HUES64 (cell line): ENCODE results near the gene TMEM43.

Source experiments
- H3K27ac ChIP-seq: 2 replicates; pipeline ENCODE4 v1.7.0; 2013; ENCODE audit warnings: low read depth, low read length, inconsistent platforms
- H3K27me3 ChIP-seq: 2 replicates; pipeline ENCODE4 v1.6.1; 2013; ENCODE audit warnings: mild to moderate bottlenecking, low read length; ENCODE audit not compliant: insufficient read depth
- H3K36me3 ChIP-seq: 2 replicates; pipeline ENCODE4 v1.6.1; 2013; ENCODE audit warnings: mild to moderate bottlenecking, low read length; ENCODE audit not compliant: insufficient read depth
- H3K4me1 ChIP-seq: 2 replicates; pipeline ENCODE4 v1.6.1; 2013; ENCODE audit warnings: mild to moderate bottlenecking, low read length, moderate library complexity; ENCODE audit not compliant: insufficient read depth
- H3K4me3 ChIP-seq: 2 replicates; pipeline ENCODE4 v1.5.1; 2013; ENCODE audit warnings: mild to moderate bottlenecking, low read length, moderate library complexity
- H3K9ac ChIP-seq: 2 replicates; pipeline ENCODE4 v1.6.1; 2013; ENCODE audit warnings: mild to moderate bottlenecking, low read depth, low read length
- H3K9me3 ChIP-seq: 2 replicates; pipeline ENCODE4 v1.6.1; 2013; ENCODE audit warnings: low read depth, low read length; ENCODE audit not compliant: insufficient read depth
- WGBS: fragments of 150-250, 120-280 bp; methylation state at CpG from one replicate; pipeline ENCODE4 v1.1.7; 2013; ENCODE audit warnings: missing lambda C conversion rate; 5-methylcytosine and 5-hydroxymethylcytosine counted together

The TMEM43 gene

DNA sequence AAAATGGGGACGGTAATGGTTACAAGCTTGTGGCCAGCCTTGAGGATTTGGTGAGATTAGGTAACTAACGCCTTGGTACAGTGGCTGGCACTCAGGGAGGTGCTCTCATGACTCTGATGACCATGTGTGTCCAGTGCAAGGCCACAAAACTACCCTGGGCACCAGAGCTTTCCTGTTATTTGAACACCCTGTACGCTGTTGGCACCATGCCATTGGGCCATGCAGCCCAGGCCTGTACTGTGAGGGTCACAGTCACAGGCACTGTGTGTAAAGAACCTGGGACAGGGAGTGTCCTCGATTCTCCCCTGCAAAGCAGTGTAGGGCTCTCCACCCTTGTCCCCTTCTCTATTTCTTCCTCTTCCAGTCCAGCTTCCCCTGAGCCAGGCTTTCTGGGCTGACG, 6.3 kb downstream of the TMEM43 start:
- Histone ChIP-seq H3K9ac (no peak overlapping the region), H3K36me3 (peaks cover 84% of the 10 kb centered on the region), H3K27ac (no peak overlapping the region), H3K4me1 (peaks cover 3% of the 10 kb centered on the region; the same call in 1 of the 2 replicates), H3K9me3 (no peaks in the 10 kb centered on the region), H3K4me3 (no peak overlapping the region), H3K27me3 (no peaks in the 10 kb centered on the region)
- WGBS = 93% methylated on average over 5 of the region's 5 CpGs

DNA sequence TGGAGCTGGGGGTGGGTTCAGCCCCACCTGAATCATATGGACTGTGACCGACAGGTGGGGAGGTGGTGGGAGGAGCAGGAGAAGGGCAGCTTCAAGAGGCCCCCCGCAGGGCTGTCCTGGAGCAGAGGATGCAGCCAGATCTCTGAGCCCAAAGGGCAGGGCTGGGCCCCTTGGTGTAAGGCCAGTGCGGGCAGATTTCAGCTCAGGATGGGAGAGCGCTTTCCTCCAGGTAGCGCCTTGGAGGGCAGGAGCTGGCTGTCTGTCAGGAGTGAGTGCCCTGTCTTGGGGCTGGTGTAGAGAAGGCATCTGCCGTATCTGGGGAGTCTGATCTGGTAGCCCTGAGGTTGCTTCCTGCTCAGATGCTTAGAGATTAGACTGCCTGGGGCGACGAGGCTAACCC, 7.3 kb downstream of the TMEM43 start:
- Histone ChIP-seq H3K27me3 (no peaks in the 10 kb centered on the region), H3K36me3 (peaks cover 92% of the 10 kb centered on the region), H3K9me3 (no peaks in the 10 kb centered on the region), H3K9ac (no peak overlapping the region), H3K4me1 (no peaks in the 10 kb centered on the region), H3K4me3 (no peak overlapping the region), H3K27ac (no peak overlapping the region)
- WGBS = 95% methylated on average over 8 of the region's 8 CpGs

DNA sequence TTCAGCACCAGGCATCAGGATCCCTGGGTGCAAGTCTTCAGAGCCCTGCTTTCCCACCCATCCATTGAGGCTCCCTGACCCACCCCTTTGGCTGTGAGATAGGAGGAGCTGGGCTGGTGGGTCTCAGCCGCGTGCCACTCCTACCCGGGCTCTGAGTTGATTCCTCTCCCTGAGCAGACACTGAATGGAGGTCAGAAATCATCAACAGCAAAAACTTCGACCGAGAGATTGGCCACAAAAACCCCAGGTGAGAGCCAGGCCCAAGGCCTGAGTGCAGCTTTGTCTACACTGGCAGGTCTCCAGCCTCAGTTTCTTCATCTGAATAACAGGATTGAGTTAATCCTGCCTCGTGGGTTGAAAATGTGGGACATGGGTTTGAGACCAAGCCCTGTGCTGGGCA, 7.8 kb downstream of the TMEM43 start:
- H3K4me1 ChIP-seq = no peaks in the 10 kb centered on the region
- H3K27ac ChIP-seq = no peak overlapping the region
- peaks cover 93% of the 10 kb centered on the region for H3K36me3 ChIP-seq
- no peaks in the 10 kb centered on the region for H3K27me3 ChIP-seq
- no peaks in the 10 kb centered on the region for H3K9me3 ChIP-seq
- H3K4me3 ChIP-seq = no peak overlapping the region
- WGBS = 87% methylated on average over 6 of the region's 6 CpGs
- no peak overlapping the region for H3K9ac ChIP-seq

DNA sequence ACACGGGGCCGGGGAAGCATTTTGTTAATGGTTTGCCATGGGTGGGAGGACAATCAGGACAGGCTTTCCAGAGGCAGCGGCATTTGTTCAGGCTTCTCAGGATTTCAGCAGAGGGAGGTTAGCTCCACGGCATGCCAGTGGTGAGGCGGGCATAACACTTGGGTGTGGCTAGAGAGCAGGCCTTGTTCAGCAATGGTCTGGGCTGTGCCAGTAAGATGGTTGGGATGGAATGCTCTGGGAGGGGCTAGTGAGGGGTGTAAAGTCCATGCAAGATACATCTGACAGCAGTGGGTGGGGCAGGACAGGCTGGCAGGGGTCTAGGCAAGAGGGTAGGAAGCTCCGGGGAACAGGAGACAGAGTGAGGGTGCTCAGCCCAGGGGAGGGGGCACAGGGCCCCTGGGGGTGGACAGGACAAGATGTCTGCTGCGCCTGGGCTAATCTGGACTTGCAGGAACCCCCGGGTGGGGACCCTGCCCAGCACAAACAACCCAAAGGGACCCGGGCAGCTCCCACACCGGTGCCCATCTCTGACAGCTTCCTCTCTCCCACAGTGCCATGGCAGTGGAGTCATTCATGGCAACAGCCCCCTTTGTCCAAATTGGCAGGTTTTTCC, 8.4 kb downstream of the TMEM43 start:
- H3K9ac ChIP-seq = no peak overlapping the region
- H3K4me3 ChIP-seq = no peak overlapping the region
- H3K27ac ChIP-seq = no peak overlapping the region
- 95% methylated on average over 10 of the region's 10 CpGs for WGBS
- no peaks in the 10 kb centered on the region for H3K4me1 ChIP-seq
- no peaks in the 10 kb centered on the region for H3K27me3 ChIP-seq
- H3K9me3 ChIP-seq = no peaks in the 10 kb centered on the region
- H3K36me3 ChIP-seq = peaks cover 91% of the 10 kb centered on the region

DNA sequence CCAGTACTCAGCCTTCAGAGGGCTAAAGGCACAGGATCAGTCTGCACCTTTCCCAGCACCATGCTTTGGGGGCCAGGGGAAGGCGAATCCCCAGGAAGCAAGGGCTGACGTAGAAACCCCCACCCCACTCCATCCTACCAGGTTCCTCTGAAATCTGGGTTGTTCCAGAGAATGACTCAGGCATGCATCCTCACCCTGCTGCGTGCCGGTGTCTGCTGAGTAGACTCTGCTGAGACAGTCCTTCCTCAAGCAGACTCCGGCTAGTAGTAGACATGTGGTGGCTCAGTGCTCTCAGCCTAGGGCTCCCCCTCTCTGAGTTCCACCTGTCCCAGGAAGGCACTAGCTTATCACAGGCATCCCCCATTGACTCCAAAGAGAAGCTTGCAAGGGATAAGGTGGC, 9.0 kb downstream of the TMEM43 start:
- Histone ChIP-seq H3K27me3 (no peaks in the 10 kb centered on the region), H3K4me1 (no peaks in the 10 kb centered on the region), H3K36me3 (peaks cover 91% of the 10 kb centered on the region), H3K9ac (no peak overlapping the region), H3K9me3 (no peaks in the 10 kb centered on the region), H3K27ac (no peak overlapping the region), H3K4me3 (no peak overlapping the region)
- WGBS = 93% methylated on average over 5 of the region's 5 CpGs

DNA sequence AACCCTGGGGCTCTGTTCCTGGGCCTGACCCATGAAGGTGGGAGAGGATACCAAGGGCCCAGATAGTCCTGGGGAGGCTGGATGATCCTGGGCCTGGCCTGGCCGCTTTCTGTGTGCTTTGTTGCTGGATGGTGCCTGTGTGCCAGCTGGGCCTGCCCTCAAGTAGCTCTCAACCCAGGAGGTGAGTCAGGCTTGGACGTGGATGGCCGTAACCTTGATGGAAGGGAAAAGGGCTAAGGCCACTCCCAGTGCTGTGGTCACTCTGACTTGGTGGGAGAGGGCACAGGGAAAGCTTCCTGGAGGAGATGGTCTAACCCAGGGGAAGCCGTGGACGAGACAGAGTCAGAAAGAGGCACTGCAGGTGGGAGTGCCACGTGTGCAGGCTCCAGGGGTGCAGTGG, 9.4 kb downstream of the TMEM43 start:
- WGBS = 93% methylated on average over 6 of the region's 6 CpGs
- peaks cover 92% of the 10 kb centered on the region for H3K36me3 ChIP-seq

DNA sequence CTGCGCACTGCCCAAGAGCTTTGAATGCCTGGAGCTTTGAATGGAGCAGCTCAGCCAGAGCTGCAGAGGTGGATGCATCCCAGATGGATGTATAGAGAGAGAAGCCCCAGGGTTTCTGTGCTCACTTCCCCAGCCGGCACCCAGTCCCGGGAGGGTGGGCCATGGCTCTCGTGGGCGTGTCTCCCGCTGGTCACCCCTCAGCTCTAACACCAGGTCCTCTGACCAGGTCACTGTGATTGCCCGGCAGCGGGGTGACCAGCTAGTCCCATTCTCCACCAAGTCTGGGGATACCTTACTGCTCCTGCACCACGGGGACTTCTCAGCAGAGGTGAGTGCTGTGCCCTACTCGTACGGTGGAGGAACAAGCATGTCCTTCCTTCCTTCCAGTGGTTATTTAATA, 10.7 kb downstream of the TMEM43 start:
- H3K36me3 ChIP-seq = peaks cover 84% of the 10 kb centered on the region
- H3K9ac ChIP-seq = no peak overlapping the region
- no peaks in the 10 kb centered on the region for H3K27me3 ChIP-seq
- H3K9me3 ChIP-seq = no peaks in the 10 kb centered on the region
- no peak overlapping the region for H3K4me3 ChIP-seq
- 96% methylated on average over 11 of the region's 11 CpGs for WGBS
- H3K27ac ChIP-seq = no peak overlapping the region
- no peaks in the 10 kb centered on the region for H3K4me1 ChIP-seq

More for the DNA sequence above, 9.4 kb downstream of the TMEM43 start:
- Histone ChIP-seq H3K4me1 (no peaks in the 10 kb centered on the region), H3K27ac (no peak overlapping the region), H3K9ac (no peak overlapping the region), H3K27me3 (no peaks in the 10 kb centered on the region), H3K9me3 (no peaks in the 10 kb centered on the region), H3K4me3 (no peak overlapping the region)

DNA sequence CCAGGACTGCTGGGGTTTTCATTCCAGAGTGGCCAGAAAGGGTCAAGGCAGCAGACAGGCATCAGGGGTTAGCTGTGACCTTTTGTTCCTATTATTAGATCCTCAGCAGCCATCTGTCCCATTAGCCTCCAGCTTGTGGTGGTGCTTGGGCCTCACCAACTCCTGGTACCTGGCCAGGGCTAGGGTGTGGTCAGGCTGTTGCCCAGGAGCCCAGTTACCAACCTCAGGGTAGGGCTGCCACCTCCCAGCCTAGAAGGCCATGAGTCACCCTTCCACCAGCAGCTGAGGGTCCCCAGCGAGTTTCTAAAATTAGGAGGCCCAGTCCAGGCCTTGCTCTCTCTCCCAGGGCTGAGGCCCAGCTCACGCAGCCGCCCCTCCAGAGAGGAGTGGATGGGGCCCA, 12.2 kb downstream of the TMEM43 start:
- H3K9ac ChIP-seq = no peak overlapping the region
- no peaks in the 10 kb centered on the region for H3K4me1 ChIP-seq
- H3K4me3 ChIP-seq = no peak overlapping the region
- H3K36me3 ChIP-seq = peaks cover 82% of the 10 kb centered on the region
- H3K27ac ChIP-seq = no peak overlapping the region
- WGBS = 91% methylated on average over 3 of the region's 3 CpGs
- H3K27me3 ChIP-seq = no peaks in the 10 kb centered on the region
- H3K9me3 ChIP-seq = no peaks in the 10 kb centered on the region

DNA sequence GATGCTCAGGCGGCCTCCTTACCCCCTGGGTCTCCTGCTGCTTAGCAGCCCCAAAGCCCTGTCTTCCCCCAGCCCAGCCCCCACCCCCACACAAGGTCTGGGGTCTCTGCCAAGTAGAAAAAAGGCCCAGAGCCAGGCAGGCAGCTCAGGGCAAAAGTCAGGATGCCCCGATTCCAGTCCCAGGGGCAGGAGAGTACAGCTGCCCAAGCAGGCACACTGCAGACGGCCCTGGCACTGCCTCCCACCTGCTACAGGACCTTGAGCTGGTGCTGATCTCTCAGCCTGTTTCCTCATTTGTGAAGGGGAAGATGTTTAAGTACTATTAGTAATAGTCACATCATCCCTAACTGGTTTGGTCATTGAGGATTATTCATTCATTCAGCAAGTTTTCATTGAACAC, 12.6 kb downstream of the TMEM43 start:
- Histone ChIP-seq H3K9me3 (no peaks in the 10 kb centered on the region), H3K27me3 (no peaks in the 10 kb centered on the region), H3K4me1 (peaks cover 2% of the 10 kb centered on the region; the same call in 1 of the 2 replicates), H3K9ac (no peak overlapping the region), H3K27ac (no peak overlapping the region), H3K4me3 (no peak overlapping the region), H3K36me3 (peaks cover 83% of the 10 kb centered on the region)
- 86% methylated on average over 3 of the region's 3 CpGs for WGBS

DNA sequence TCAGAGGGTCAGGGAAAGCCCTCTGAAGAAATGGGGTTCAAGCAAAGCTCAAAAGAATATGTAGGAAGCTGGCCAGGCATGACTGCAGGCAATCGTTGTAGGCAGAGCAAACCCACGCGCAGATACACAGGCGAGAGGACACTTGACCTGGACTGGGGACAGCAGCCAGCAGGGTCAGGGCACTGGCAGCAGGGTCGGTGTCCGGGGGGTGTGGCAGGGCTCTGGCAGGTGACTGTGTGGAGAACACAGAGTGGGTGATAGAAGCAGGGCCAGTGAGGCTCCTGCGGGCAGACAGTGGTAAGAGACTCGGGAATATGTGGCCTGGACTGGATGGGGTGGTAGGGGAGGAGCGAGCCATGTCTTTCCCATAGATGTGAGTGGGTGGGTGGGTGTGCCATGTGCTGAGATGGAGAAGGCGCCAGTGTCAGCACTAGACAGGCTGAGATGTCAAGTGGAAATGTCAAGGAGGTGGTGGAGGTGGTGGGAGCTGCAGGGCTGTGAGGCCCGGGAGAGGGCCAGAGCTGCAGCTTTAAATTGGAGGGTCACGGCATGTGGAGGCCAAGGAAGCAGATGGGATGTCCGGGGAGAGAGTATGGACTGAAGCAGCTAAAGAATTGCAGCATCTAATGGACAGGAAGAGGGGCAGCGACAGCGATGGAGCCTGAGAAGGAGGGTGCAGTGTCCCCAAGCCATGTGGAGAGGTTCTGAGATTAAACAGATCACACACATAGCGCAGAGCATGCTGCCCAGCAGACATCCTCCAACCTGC, 13.4 kb downstream of the TMEM43 start:
- Histone ChIP-seq H3K27ac (no peak overlapping the region), H3K36me3 (peaks cover 76% of the 10 kb centered on the region)
- WGBS = 95% methylated on average over 16 of the region's 16 CpGs

DNA sequence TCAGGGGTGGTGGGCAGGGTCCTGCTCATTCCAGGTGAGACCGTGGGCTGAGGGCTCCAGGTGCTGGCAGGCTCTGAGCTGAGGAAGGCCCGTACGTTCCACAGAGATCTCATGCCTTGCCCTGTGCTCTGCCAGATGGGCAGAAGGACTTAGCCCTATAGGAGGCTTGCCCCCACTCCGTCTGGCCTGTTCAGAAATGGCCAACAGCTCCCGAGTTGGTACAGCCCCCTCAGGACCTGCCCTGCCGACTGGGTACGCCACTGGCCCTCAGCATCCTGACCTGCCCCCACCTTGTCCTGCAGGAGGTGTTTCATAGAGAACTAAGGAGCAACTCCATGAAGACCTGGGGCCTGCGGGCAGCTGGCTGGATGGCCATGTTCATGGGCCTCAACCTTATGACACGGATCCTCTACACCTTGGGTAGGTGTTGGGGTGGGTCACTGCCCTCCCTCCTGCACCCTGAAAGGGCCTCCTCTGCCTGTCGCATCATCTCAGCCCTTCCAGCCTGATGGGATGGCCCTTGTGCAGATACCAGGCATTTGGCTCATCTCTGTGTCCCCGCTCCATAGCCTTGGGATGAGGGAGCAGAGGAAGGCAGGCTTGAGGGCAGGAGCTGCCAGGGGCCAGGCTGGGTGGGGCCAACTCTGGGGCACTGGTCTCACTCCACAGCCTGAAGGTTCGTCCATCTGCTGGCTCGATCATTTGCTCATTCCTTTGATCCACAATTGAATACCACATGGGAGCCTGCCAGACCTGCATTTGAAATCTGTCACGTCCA, 14.2 kb downstream of the TMEM43 start:
- Histone ChIP-seq H3K9ac (no peak overlapping the region), H3K4me1 (peaks cover 19% of the 10 kb centered on the region; the same call in 1 of the 2 replicates), H3K36me3 (peaks cover 68% of the 10 kb centered on the region), H3K4me3 (no peak overlapping the region), H3K27ac (no peak overlapping the region), H3K27me3 (no peaks in the 10 kb centered on the region), H3K9me3 (no peaks in the 10 kb centered on the region)
- WGBS = 93% methylated on average over 14 of the region's 14 CpGs

More for the DNA sequence above, 13.4 kb downstream of the TMEM43 start:
- Histone ChIP-seq H3K27me3 (no peaks in the 10 kb centered on the region), H3K4me1 (peaks cover 11% of the 10 kb centered on the region; the same call in 1 of the 2 replicates), H3K9me3 (no peaks in the 10 kb centered on the region), H3K4me3 (no peak overlapping the region), H3K9ac (no peak overlapping the region)
